RCC 7860 (cell line): Measurements from ENCODE around the gene VILL.
"Not testable (repeated sequence)": the region's sequence is repeated elsewhere in the genome, so short reads cannot be mapped to it uniquely, and the experiment has no call there.

Source experiments
- DNase-seq: peaks from one replicate; pipeline ENCODE4 v3.0.0-alpha.2; 2015; ENCODE audit warnings: low spot score
- FAIRE-seq: peaks from 2 replicates; lab custom pipeline; 2012; peaks lifted over from hg19 to GRCh38; lab: Jason Lieb, UNC

Gene VILL

GRCh38 chr3:37963016-37963415 lies 27.6 kb upstream of the VILL start:
- FAIRE-seq = no peak

GRCh38 chr3:37963635-37964034 lies 27.0 kb upstream of the VILL start:
- FAIRE-seq (no peak), DNase-seq (no peak)

More at GRCh38 chr3:37963016-37963415, 27.6 kb upstream of the VILL start:
- DNase-seq = no peak

- DNase-seq (no peak), FAIRE-seq (no peak)
Observed at GRCh38 chr3:37964146-37964545, 26.4 kb upstream of the VILL start.

GRCh38 chr3:37964716-37965115 lies 25.9 kb upstream of the VILL start:
- peak; percentile 84 for FAIRE-seq
- peak; percentile 66 for DNase-seq

GRCh38 chr3:37967260-37967881 lies 23.2 kb upstream of the VILL start:
- DNase-seq (no peak), FAIRE-seq (no peak)

- DNase-seq (no peak), FAIRE-seq (no peak)
Observed at GRCh38 chr3:37968199-37968598, 22.4 kb upstream of the VILL start.

- no peak for FAIRE-seq
- DNase-seq = no peak
Observed at GRCh38 chr3:37968813-37969595, 21.6 kb upstream of the VILL start.

- DNase-seq = no peak
- no peak for FAIRE-seq
Observed at GRCh38 chr3:37969596-37970100, 20.9 kb upstream of the VILL start.

- no peak for DNase-seq
- no peak for FAIRE-seq
Observed at GRCh38 chr3:37970802-37971201, 19.8 kb upstream of the VILL start.

- DNase-seq (no peak), FAIRE-seq (no peak)
Observed at GRCh38 chr3:37971467-37971866, 19.1 kb upstream of the VILL start.

GRCh38 chr3:37972056-37972455 lies 18.5 kb upstream of the VILL start:
- not testable (repeated sequence) for DNase-seq, FAIRE-seq

GRCh38 chr3:37973246-37974054 lies 17.1 kb upstream of the VILL start:
- FAIRE-seq = no peak
- no peak for DNase-seq

- no peak for FAIRE-seq
- DNase-seq = no peak
Observed at GRCh38 chr3:37974121-37975083, 16.2 kb upstream of the VILL start.

GRCh38 chr3:37979541-37980461 lies 10.8 kb upstream of the VILL start:
- DNase-seq = no peak
- no peak for FAIRE-seq

- no peak for FAIRE-seq
- DNase-seq = no peak
Observed at GRCh38 chr3:37980462-37981347, 9.9 kb upstream of the VILL start.

- FAIRE-seq (no peak), DNase-seq (no peak)
Observed at GRCh38 chr3:37981348-37981664, 9.3 kb upstream of the VILL start.

GRCh38 chr3:37982331-37982730 lies 8.3 kb upstream of the VILL start:
- DNase-seq = no peak
- FAIRE-seq = no peak

- DNase-seq = no peak
- FAIRE-seq = no peak
Observed at GRCh38 chr3:37984051-37984450, 6.5 kb upstream of the VILL start.
